Measurements from ENCODE around the gene BRCC3.

Gene BRCC3

DNA sequence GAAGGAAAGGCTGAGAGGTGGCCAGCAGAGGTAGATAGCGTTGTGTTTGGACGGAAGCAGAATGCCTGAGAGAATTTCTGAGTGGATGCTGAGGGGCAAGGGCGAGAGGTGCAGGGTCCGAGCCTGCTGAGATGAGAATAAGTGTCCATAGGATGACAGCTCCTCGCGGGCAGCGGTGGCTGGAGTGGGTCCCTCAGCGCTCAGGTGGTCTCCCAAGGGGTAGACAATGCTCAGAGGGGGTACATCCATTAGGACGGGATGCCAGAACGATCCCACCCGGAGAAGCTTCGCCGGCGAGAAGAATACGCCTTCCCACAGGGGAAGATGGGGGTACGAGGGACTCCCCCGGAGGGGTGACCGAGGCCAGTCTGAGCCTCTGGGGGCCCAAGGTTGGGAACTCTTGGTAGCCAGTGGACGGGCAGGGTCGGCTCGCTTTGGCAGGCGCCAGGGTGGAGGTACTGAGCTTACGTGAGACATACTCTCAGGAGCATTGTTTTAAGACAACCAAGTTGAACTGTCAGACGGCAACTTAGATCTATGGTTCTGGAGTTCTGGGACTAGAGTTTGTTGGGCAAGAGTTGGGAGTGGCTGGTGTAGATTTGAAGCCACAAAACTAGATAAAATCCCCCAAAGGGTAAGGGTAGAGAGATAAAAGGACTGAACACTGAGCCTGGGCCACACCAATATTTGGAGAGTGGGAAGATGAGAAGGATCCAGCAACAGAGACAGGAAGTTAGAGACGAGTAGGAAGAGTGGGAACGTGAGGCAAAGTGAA, 15.8 kb downstream of the BRCC3 start:
- no peaks in the 10 kb centered on the region for H3K4me1 ChIP-seq (ENCODE audit: control insufficient read depth, insufficient read depth, low read length)
- 100% methylated on average over 2 of the region's 26 CpGs for WGBS (ENCODE audit: insufficient coverage, insufficient read length)
- H3K27me3 ChIP-seq (ENCODE audit: control insufficient read depth, insufficient read depth, low read length): no peaks in the 10 kb centered on the region
- no peaks in the 10 kb centered on the region for H3K9me3 ChIP-seq (ENCODE audit: control insufficient read depth, insufficient read depth, low read length)
- no peak overlapping the region for H3K27ac ChIP-seq (ENCODE audit: low read length)
- no peak for DNase-seq (ENCODE audit: low read depth, low spot score)
- no peak overlapping the region for H3K4me3 ChIP-seq (ENCODE audit: low read length)
- H3K36me3 ChIP-seq (ENCODE audit: control insufficient read depth, insufficient read depth, low read length): no peaks in the 10 kb centered on the region; the same call in 1 of the 2 replicates

DNA sequence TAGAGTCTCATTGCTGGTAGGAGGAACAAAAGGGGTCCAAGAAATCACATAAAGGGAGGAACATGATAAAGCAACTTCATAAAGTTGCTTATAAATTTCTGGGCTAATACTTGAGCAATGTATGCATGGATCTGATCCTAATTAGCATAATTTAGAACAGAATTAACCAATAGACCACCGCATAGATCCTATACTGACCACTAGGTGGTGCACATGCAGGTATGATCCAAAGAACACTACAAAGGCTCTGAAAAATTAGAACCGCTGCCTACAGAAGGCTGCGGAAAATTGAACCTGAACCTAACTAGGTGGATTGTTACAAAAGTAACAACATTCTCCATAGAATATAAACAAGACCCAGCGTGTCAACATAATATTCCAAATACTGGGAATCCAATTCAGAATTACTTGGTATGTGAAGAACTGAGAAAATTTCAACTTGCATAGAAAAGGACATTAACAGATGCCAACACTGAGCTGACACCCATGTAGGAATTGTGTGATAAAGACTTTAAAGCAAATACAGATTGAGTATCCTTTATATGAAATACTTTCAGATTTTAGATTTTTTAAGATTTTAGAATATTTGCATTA, 23.3 kb downstream of the BRCC3 start:
- no peak for DNase-seq (ENCODE audit: low read depth, low spot score)
- no peaks in the 10 kb centered on the region for H3K27me3 ChIP-seq (ENCODE audit: control insufficient read depth, insufficient read depth, low read length)
- no peak overlapping the region for H3K27ac ChIP-seq (ENCODE audit: low read length)
- no peaks in the 10 kb centered on the region; the same call in 1 of the 2 replicates for H3K36me3 ChIP-seq (ENCODE audit: control insufficient read depth, insufficient read depth, low read length)
- WGBS (ENCODE audit: insufficient coverage, insufficient read length): no CpG with 5 or more reads among the region's 4 CpGs
- no peak overlapping the region for H3K4me3 ChIP-seq (ENCODE audit: low read length)
- no peaks in the 10 kb centered on the region for H3K9me3 ChIP-seq (ENCODE audit: control insufficient read depth, insufficient read depth, low read length)
- no peaks in the 10 kb centered on the region for H3K4me1 ChIP-seq (ENCODE audit: control insufficient read depth, insufficient read depth, low read length)

DNA sequence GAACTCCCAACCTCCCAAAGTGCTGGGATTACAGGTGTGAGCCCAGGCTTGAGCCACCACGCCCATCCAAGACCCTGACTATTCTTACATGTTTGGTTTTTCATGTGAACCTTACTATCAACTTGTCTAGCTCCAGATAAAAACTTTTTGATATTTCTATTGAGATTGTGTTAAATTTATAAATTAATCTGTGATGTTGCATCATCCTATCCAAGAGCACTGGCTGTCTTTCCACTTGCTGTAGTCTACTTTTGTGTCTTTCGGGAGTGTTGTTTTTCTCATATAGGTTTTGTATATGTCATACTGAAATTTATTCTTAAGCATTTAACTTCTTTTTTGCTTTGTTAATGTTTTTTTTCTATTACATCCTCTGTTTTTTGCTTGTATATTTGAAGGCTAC, 34.6 kb downstream of the BRCC3 start:
- WGBS (ENCODE audit: insufficient coverage, insufficient read length): no CpG with 5 or more reads among the region's 2 CpGs
- Histone ChIP-seq H3K4me1 (ENCODE audit: control insufficient read depth, insufficient read depth, low read length) (no peaks in the 10 kb centered on the region), H3K9me3 (ENCODE audit: control insufficient read depth, insufficient read depth, low read length) (no peaks in the 10 kb centered on the region), H3K27me3 (ENCODE audit: control insufficient read depth, insufficient read depth, low read length) (no peaks in the 10 kb centered on the region), H3K27ac (ENCODE audit: low read length) (no peak overlapping the region), H3K36me3 (ENCODE audit: control insufficient read depth, insufficient read depth, low read length) (no peaks in the 10 kb centered on the region), H3K4me3 (ENCODE audit: low read length) (no peak overlapping the region)
- no peak for DNase-seq (ENCODE audit: low read depth, low spot score)

DNA sequence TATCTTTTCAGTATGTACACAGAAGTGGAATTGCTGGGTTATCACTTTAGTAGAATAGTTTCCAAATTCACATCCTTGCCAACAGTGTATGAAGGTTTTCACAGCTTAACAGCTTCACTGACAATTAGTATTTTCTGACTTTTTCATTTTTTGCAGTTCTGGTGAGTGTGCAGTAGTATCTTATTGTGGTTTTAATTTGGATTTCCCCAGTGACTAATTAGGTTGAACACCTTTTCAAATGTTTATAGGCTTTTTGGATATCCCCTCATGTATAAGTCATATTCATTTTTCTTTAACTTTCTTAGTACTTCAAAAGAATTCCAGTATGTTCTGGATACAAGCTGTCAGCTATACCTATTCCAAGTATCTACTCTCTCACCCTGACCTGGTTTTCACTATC, 37.1 kb downstream of the BRCC3 start:
- no peaks in the 10 kb centered on the region for H3K27me3 ChIP-seq (ENCODE audit: control insufficient read depth, insufficient read depth, low read length)
- H3K4me3 ChIP-seq (ENCODE audit: low read length): no peak overlapping the region
- no peaks in the 10 kb centered on the region for H3K4me1 ChIP-seq (ENCODE audit: control insufficient read depth, insufficient read depth, low read length)
- no peak for DNase-seq (ENCODE audit: low read depth, low spot score)
- no peak overlapping the region for H3K27ac ChIP-seq (ENCODE audit: low read length)
- no peaks in the 10 kb centered on the region for H3K36me3 ChIP-seq (ENCODE audit: control insufficient read depth, insufficient read depth, low read length)
- no peaks in the 10 kb centered on the region for H3K9me3 ChIP-seq (ENCODE audit: control insufficient read depth, insufficient read depth, low read length)

DNA sequence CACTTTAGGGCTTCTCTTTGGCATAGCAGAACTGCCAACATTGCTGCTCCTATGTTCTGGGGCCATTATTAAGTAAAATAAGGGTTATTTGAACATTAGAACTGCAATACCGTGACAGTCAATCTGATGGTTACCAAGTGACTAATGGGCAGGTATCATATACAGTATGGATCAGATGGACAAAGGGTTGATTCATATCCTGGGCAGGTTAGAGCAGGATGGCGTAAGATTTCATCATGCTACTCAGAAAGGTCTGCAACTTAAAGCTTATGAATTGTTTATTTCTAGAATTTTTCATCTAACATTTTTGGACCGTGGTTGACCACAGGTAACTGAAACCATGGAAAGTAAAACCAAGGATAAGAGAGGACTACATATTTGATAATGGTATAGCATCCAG, 40.9 kb downstream of the BRCC3 start:
- H3K9me3 ChIP-seq (ENCODE audit: control insufficient read depth, insufficient read depth, low read length): no peaks in the 10 kb centered on the region
- H3K4me3 ChIP-seq (ENCODE audit: low read length): no peak overlapping the region
- H3K27ac ChIP-seq (ENCODE audit: low read length): no peak overlapping the region
- WGBS (ENCODE audit: insufficient coverage, insufficient read length): no CpG with 5 or more reads among the region's 3 CpGs
- no peaks in the 10 kb centered on the region for H3K4me1 ChIP-seq (ENCODE audit: control insufficient read depth, insufficient read depth, low read length)
- no peaks in the 10 kb centered on the region for H3K36me3 ChIP-seq (ENCODE audit: control insufficient read depth, insufficient read depth, low read length)
- DNase-seq (ENCODE audit: low read depth, low spot score): no peak
- no peaks in the 10 kb centered on the region for H3K27me3 ChIP-seq (ENCODE audit: control insufficient read depth, insufficient read depth, low read length)

DNA sequence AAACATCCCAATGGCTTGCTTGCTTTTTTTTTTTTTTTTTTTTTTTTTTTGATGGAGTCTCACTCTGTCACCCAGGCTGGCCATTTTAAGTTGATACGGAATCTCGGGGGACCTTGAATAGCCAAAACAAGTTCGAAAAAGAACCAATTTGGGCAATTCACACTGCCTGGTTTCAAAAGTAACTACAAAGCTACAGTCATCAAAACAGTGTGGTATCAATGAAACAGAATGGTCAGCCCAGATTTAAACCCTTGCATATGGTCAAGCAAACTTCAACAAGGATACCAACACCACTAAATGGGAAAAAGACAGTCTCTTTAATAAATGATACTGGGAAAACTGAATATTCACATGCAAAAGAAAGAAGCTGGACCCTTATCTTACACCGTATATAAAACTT, 41.8 kb downstream of the BRCC3 start:
- Histone ChIP-seq H3K27ac (ENCODE audit: low read length) (no peak overlapping the region), H3K9me3 (ENCODE audit: control insufficient read depth, insufficient read depth, low read length) (no peaks in the 10 kb centered on the region), H3K4me1 (ENCODE audit: control insufficient read depth, insufficient read depth, low read length) (no peaks in the 10 kb centered on the region), H3K4me3 (ENCODE audit: low read length) (no peak overlapping the region), H3K27me3 (ENCODE audit: control insufficient read depth, insufficient read depth, low read length) (no peaks in the 10 kb centered on the region), H3K36me3 (ENCODE audit: control insufficient read depth, insufficient read depth, low read length) (no peaks in the 10 kb centered on the region)
- DNase-seq (ENCODE audit: low read depth, low spot score): no peak
- WGBS (ENCODE audit: insufficient coverage, insufficient read length): no CpG with 5 or more reads among the region's 4 CpGs

DNA sequence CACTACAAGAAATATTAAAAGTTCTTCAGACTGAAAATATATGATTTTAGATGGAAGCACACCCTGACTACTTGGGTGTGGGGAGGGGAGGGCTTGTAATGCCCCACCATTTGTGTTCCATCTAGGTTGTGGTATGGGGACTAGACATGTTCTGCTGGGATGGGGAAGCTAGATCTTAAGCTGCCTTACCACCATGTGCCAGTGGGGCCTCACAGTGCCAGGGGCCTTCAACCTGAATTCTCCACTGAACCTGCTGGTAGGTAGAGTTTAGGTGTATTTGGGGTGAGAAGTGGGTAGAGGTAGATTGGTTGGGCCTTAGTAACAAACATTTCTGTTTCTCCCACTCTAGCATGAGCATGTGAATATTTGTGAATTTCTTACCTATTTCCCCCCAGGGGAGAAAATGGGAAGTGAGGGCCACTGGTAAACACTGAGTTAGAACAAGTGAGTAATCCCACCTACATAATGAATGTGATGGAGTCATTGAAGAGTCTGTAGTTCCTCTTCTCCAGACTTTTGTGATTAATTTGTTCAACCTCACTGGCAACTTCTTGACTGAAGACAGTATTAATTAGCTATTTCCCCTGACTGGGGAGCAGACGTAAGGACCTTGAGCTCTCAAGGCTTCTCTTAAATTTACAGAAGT, 44.0 kb downstream of the BRCC3 start:
- DNase-seq (ENCODE audit: low read depth, low spot score): no peak
- no peak overlapping the region for H3K27ac ChIP-seq (ENCODE audit: low read length)
- no peak overlapping the region for H3K4me3 ChIP-seq (ENCODE audit: low read length)
- H3K36me3 ChIP-seq (ENCODE audit: control insufficient read depth, insufficient read depth, low read length): no peaks in the 10 kb centered on the region
- H3K27me3 ChIP-seq (ENCODE audit: control insufficient read depth, insufficient read depth, low read length): no peaks in the 10 kb centered on the region
- no peaks in the 10 kb centered on the region for H3K9me3 ChIP-seq (ENCODE audit: control insufficient read depth, insufficient read depth, low read length)
- no CpG with 5 or more reads among the region's 1 CpG for WGBS (ENCODE audit: insufficient coverage, insufficient read length)
- H3K4me1 ChIP-seq (ENCODE audit: control insufficient read depth, insufficient read depth, low read length): no peaks in the 10 kb centered on the region

DNA sequence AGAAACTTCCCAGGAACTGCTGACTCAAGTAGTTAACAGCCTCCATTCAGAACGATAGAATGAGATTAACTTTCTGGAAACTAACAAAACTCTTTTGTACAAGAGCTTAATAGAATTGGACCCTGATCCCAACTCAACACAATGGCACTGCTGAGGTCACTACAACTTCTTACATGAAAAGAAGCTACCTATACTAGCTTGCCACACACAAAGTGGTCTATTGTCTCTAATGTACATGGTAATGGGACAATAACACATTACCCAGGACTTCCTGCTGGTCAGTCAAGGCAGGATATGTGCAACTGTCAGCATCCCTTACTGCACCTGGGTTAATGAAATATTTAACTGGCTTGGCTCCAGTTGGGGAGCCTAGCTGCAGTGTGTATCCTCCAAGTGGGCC, 56.2 kb downstream of the BRCC3 start:
- no peak for DNase-seq (ENCODE audit: low read depth, low spot score)
- no CpG with 5 or more reads among the region's 1 CpG for WGBS (ENCODE audit: insufficient coverage, insufficient read length)
- Histone ChIP-seq H3K27me3 (ENCODE audit: control insufficient read depth, insufficient read depth, low read length) (no peaks in the 10 kb centered on the region), H3K27ac (ENCODE audit: low read length) (no peak overlapping the region), H3K9me3 (ENCODE audit: control insufficient read depth, insufficient read depth, low read length) (no peaks in the 10 kb centered on the region), H3K36me3 (ENCODE audit: control insufficient read depth, insufficient read depth, low read length) (no peaks in the 10 kb centered on the region), H3K4me3 (ENCODE audit: low read length) (no peak overlapping the region), H3K4me1 (ENCODE audit: control insufficient read depth, insufficient read depth, low read length) (no peaks in the 10 kb centered on the region)

DNA sequence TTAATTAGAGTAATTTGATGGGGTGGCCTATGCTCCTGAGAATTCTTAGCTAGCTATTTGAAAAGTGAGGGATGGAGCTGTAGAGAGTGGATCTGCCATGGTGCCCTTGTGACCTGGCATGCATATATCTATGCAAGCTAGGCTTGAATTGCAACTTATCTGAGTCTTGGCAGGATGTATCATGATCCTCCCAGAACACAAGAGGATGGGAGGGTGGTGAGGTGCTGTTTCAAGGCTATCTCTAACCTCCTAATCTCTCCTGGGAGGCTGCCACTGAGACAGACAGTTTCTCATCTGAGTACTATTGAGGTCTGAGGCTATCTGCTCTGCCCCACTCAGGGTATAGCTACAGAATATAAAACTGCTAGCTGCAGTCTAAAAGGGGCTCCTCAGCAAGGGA, 56.6 kb downstream of the BRCC3 start:
- DNase-seq (ENCODE audit: low read depth, low spot score): no peak
- H3K27ac ChIP-seq (ENCODE audit: low read length): no peak overlapping the region
- no peaks in the 10 kb centered on the region for H3K27me3 ChIP-seq (ENCODE audit: control insufficient read depth, insufficient read depth, low read length)
- H3K9me3 ChIP-seq (ENCODE audit: control insufficient read depth, insufficient read depth, low read length): no peaks in the 10 kb centered on the region
- H3K36me3 ChIP-seq (ENCODE audit: control insufficient read depth, insufficient read depth, low read length): no peaks in the 10 kb centered on the region
- no peaks in the 10 kb centered on the region for H3K4me1 ChIP-seq (ENCODE audit: control insufficient read depth, insufficient read depth, low read length)
- H3K4me3 ChIP-seq (ENCODE audit: low read length): no peak overlapping the region

DNA sequence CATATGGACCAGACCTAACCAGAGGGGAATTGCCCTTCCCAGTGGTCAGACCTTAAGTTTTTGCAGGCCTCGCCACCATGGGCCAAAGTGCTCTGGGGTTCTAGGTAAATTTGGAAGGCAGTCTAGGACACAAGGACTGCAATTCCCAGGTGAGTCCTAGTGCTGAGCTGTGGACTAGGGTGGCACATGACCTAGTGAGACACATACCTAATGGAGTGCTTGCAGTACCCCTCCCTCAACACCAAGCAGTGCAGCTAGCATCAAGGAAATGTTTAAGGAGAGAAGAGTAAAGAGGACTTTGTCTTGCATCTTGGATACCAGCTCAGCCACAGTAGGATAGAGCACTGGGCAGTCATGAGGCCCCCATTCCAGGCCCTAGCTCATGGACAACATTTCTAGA, 60.8 kb downstream of the BRCC3 start:
- H3K9me3 ChIP-seq (ENCODE audit: control insufficient read depth, insufficient read depth, low read length): no peaks in the 10 kb centered on the region
- no peak overlapping the region for H3K27ac ChIP-seq (ENCODE audit: low read length)
- no peaks in the 10 kb centered on the region for H3K27me3 ChIP-seq (ENCODE audit: control insufficient read depth, insufficient read depth, low read length)
- no peak for DNase-seq (ENCODE audit: low read depth, low spot score)
- no peaks in the 10 kb centered on the region for H3K4me1 ChIP-seq (ENCODE audit: control insufficient read depth, insufficient read depth, low read length)
- WGBS (ENCODE audit: insufficient coverage, insufficient read length): no CpG with 5 or more reads among the region's 1 CpG
- H3K36me3 ChIP-seq (ENCODE audit: control insufficient read depth, insufficient read depth, low read length): no peaks in the 10 kb centered on the region
- H3K4me3 ChIP-seq (ENCODE audit: low read length): no peak overlapping the region

DNA sequence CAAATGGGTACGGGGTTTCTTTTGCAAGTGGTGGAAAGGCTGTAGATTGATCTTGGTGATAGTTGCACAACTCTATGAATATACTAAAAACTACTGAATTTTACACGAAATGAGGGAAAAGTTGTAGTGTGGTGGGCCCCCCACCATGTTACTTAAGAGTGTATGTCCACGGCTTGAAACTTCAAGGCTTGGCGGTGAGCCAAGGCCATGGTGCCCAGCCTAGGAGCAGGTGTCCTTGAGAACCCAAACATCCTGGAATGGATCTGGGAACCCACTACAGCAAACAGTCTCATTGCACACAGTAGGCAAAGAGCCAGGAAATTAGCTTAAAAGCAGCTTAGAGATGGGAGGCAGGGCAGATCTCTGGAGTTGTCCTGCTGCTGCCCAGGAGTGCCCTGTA, 62.9 kb downstream of the BRCC3 start:
- no CpG with 5 or more reads among the region's 4 CpGs for WGBS (ENCODE audit: insufficient coverage, insufficient read length)
- H3K27ac ChIP-seq (ENCODE audit: low read length): no peak overlapping the region
- no peaks in the 10 kb centered on the region for H3K4me1 ChIP-seq (ENCODE audit: control insufficient read depth, insufficient read depth, low read length)
- no peaks in the 10 kb centered on the region for H3K36me3 ChIP-seq (ENCODE audit: control insufficient read depth, insufficient read depth, low read length)
- H3K4me3 ChIP-seq (ENCODE audit: low read length): no peak overlapping the region
- DNase-seq (ENCODE audit: low read depth, low spot score): no peak
- no peaks in the 10 kb centered on the region for H3K9me3 ChIP-seq (ENCODE audit: control insufficient read depth, insufficient read depth, low read length)
- no peaks in the 10 kb centered on the region for H3K27me3 ChIP-seq (ENCODE audit: control insufficient read depth, insufficient read depth, low read length)

Measured in iPS DF 6.9 (cell line).